Right ventricle myocardium superior (tissue), 1 donor: ENCODE data around the gene RGS9BP. TPM values are rescaled to one million over a fixed set of nuclear protein-coding genes. Genes with fewer than 3 reads are reported as not detected.

Source experiments
- ATAC-seq: fragments of 200-7000 bp; cut with Tn5 transposase; one replicate; pipeline ENCODE4 v1.9.1; 2020; ENCODE audit warnings: mild to moderate bottlenecking; ENCODE audit not compliant: poor library complexity
- DNase-seq: peaks from one replicate; pipeline ENCODE4 v3.0.0-alpha.2; 2020
- intact Hi-C: fragments of 100-400 bp; cut with DNase I; formaldehyde crosslinking; loops from one replicate; pipeline ENCODE4 v1.11.2; 2022
- total RNA-seq: library from RNA; stranded (reverse); fragmentation: NEBNext Ultra II Directional; extraction: Animal tissue kit (Norgen Biotek cat#: 25700); gene quantifications from one replicate; pipeline ENCODE4 v1.2.1, GENCODE V29; 2021
- donor health status: DM: no; HTN: yes; CAD: no; lungs with severe emphysema.

RGS9BP gene
- total RNA-seq, 1 donor from 2014 or later: 14.3 TPM

DNA sequence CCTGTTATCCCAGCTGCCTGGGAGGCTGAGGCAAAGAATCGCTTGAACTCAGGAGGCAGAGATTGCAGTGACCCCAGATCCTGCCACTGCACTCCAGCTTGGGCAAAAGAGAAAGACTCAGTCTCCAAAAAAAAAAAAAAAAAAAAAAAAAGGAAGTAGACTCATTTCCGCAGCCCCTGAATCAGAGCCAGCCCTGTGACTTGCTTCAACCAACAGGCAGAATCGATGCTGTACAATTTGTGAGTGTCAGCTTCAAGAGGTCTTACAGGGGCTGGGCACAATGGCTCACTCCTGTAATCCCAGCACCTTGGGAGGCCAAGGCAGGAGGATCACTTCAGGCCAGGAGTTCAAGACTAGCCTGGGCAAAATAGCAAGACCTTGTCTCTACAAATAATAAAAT is 13.5 kb upstream of the RGS9BP start:
- DNase-seq: no peak
- ATAC-seq: no peak
- intact Hi-C loops: no loop called here

GRCh38 chr19:32666084-32666483 is 9.6 kb upstream of the RGS9BP start:
- DNase-seq (no peak), ATAC-seq (peak; percentile 77)
- intact Hi-C loops: no loop called here

DNA sequence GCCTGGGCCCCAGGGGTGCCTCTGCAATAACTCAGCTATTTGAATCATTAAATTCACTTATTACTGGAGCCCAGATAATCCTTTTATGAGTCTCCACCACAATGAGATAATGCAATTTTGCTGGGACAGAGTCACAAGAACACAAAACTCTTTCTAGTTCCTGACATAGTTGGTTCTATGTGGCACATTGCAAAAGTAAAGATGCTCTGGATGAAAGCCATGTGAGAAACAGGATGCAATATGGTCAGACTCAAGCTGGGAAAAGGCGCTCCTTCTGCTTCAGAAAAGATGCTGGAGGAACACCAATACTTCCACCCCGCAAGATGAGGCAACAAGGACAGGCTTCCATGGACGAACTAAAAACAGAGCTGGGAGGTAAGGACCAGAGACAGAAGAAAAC is 6.3 kb upstream of the RGS9BP start:
- ATAC-seq: no peak
- no peak for DNase-seq
- intact Hi-C loops: no loop called here

- DNase-seq (no peak), ATAC-seq (no peak)
- intact Hi-C loops: loop anchor here (10.0 kb wide), 1 partner anchor 87 kb away; the partner anchor contains the start of gene PDCD5
These were observed 3.6 kb upstream of the RGS9BP start for GRCh38 chr19:32671883-32672593.

GRCh38 chr19:32672841-32673240 is 2.8 kb upstream of the RGS9BP start:
- no peak for DNase-seq
- no peak for ATAC-seq
- intact Hi-C loops: loop anchor here (10.0 kb wide), 1 partner anchor 88 kb away; the partner anchor contains the start of gene PDCD5

GRCh38 chr19:32673573-32673972 is 2.1 kb upstream of the RGS9BP start:
- intact Hi-C loops: loop anchor here (10.0 kb wide), 1 partner anchor 89 kb away; the partner anchor contains the start of gene PDCD5
- ATAC-seq: no peak
- DNase-seq: no peak

- ATAC-seq (no peak), DNase-seq (no peak)
- intact Hi-C loops: loop anchor here (10.0 kb wide), 1 partner anchor 90 kb away; the partner anchor contains the start of gene PDCD5
These were observed 1.3 kb upstream of the RGS9BP start for GRCh38 chr19:32674153-32674930.

GRCh38 chr19:32674931-32675719 is 523 bp upstream of the RGS9BP start, which contains the start of gene ANKRD27:
TSS of gene ANKRD27 (minus strand) at chr19:32675180. CDS start at chr19:32659015, 16,165 bp downstream.
- intact Hi-C loops: loop anchor here (10.0 kb wide), 1 partner anchor 90 kb away; the partner anchor contains the start of gene PDCD5
- DNase-seq: peak; percentile 99
- peak; percentile 94 for ATAC-seq

DNA sequence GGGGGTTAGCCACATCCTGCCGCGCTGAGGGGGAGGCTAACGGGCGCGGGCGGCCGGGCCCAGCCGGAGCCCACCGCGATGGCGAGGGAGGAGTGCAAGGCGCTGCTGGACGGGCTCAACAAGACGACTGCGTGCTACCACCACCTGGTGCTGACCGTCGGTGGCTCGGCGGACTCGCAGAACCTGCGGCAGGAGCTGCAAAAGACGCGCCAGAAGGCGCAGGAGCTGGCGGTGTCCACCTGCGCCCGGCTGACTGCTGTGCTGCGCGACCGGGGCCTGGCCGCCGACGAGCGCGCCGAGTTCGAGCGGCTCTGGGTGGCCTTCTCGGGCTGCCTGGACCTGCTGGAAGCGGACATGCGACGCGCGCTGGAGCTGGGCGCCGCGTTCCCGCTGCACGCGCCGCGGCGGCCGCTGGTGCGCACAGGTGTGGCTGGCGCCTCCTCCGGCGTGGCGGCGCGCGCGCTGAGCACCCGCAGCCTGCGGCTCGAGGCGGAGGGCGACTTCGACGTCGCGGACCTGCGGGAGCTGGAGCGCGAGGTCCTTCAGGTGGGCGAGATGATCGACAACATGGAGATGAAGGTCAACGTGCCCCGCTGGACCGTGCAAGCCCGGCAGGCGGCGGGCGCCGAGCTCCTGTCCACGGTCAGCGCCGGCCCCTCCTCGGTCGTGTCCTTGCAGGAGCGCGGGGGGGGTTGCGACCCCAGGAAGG is 692 bp downstream of the RGS9BP start:
- peak; percentile 18 for ATAC-seq
- intact Hi-C loops: loop anchor here (10.0 kb wide), 1 partner anchor 92 kb away; the partner anchor contains the start of gene PDCD5
- peak; percentile 50 for DNase-seq

DNA sequence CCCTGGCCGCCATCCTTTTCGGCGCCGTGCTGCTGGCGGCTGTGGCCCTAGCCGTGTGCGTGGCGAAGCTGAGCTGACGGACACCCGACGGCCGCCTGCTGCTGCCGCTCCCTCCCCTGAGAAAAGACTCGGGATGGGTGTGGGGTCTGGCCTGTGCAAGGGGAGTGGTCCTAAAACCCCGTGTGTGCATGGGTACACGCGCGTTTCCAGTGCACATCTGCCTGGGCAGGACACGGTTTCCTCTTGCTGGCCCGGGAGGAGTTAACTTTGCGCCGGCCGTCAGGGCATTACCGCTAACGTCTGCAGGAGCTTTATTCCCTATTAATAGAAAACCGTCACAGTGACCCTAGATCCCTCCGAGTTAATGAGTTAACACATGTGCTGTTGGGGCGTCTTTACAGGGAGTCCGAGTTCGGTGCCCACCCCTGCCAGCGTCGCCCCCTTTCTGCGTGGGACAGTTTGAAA is 1.3 kb downstream of the RGS9BP start:
- ATAC-seq: no peak
- no peak for DNase-seq
- intact Hi-C loops: loop anchor here (10.0 kb wide), 1 partner anchor 92 kb away; the partner anchor contains the start of gene PDCD5

DNA sequence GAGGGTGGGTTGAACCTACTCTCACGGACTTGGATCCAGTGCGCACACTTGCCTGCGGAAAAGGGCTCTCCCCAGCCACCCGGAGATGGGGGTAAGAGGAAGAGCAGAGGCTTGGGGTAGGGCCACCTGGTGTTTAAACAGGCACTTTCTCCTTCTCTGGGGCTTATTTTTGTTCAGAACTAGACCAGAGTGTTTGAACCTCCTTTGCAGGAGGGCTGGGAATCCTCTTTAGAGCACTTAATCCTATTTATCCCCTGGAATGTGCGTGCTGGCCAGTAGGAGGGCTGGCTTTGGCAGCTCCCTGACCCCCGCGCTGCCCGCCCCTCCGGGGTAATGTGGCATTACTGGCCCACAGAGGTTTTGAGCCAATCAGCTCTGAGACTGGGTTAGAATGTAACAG is 2.0 kb downstream of the RGS9BP start:
- ATAC-seq: no peak
- intact Hi-C loops: loop anchor here (10.0 kb wide), 1 partner anchor 93 kb away; the partner anchor contains the start of gene PDCD5
- no peak for DNase-seq

GRCh38 chr19:32680986-32681385 is 5.3 kb downstream of the RGS9BP start:
- ATAC-seq (no peak), DNase-seq (no peak)
- intact Hi-C loops: no loop called here

GRCh38 chr19:32682317-32682716 is 6.7 kb downstream of the RGS9BP start:
- ATAC-seq (no peak), DNase-seq (no peak)
- intact Hi-C loops: no loop called here

- intact Hi-C loops: no loop called here
- no peak for DNase-seq
- ATAC-seq: no peak
These were observed 11.3 kb downstream of the RGS9BP start for GRCh38 chr19:32686847-32687475.

GRCh38 chr19:32687681-32688080 is 12.0 kb downstream of the RGS9BP start:
- intact Hi-C loops: no loop called here
- ATAC-seq: no peak
- DNase-seq: no peak

DNA sequence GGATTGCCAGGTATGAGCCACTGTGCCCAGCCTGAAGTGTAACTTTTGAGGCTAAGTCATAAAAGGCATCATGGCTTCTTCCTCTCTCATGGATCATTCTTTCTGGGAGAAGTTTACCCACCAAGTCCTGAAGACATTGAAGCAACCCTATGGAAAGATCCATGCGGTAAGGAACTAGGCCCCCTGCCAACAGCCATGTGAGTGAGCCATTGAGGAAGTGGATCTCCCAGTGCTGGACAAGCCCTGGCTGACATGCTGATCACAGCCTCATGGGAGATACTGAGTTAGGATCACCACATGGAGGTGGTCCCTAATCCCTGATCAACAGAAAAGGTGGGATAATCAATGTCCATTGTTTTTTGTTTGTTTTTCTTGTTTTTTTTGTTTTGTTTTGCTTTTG is 12.7 kb downstream of the RGS9BP start:
- no peak for ATAC-seq
- intact Hi-C loops: no loop called here
- peak; percentile 48 for DNase-seq

DNA sequence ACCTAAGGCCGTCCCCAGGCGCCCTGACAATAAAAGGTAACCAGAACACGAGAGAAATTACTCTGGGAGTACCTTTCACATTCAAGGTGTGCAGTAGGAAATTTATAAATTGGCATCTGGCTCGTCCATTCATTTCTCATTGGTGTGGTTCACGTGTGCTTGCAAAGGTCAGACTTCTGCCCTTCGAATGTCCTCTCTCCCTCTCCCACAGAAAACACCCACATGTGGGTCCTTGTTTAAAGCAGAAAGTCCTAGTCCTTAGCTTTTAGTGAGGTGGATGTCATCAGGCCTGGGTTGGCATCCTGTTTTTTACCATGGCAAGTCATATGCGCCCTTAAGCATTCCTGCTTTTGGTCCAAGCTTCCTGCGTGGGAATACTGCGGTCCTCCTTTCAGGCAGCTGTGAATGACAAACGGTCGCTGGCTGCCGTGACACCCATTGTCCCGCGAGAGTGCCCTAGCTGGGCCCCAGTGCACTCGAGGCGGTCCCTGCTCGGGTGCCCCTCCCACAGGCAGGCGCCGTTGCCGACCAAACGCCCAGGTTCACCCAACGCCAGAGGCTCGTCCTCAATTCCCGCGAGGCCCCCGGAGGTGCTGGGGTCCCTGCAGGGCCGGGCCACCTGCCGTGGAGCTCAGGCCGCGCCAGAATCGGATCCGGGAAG is 15.8 kb downstream of the RGS9BP start, which contains the start of gene NUDT19:
Gene NUDT19, plus strand, starts transcription at position 531 of the 661 bp plus-strand sequence. CDS start 140 bp downstream, outside the sequence.
- intact Hi-C loops: no loop called here
- ATAC-seq (peak; percentile 95), DNase-seq (peak; percentile 93)
